Keratinocyte (primary cell): ENCODE measurements around the gene CHSY1. TPM values are rescaled to one million over a fixed set of nuclear protein-coding genes. Genes with fewer than 3 reads are reported as not detected.

Experiments
- DNase-seq: peaks from one replicate; pipeline ENCODE4 v3.0.0-alpha.2; 2011; ENCODE audit warnings: low read depth, missing footprints, low spot score
- FAIRE-seq: peaks from 2 replicates; lab custom pipeline; 2011; peaks lifted over from hg19 to GRCh38; lab: Jason Lieb, UNC
- H2AFZ ChIP-seq: 2 replicates; pipeline ENCODE4 v1.6.0; 2012; ENCODE audit warnings: low read length, control low read depth, inconsistent platforms; ENCODE audit not compliant: control insufficient read depth
- H3K27ac ChIP-seq: 2 replicates; pipeline ENCODE4 v1.5.1; 2011; ENCODE audit warnings: low read length; ENCODE audit not compliant: control insufficient read depth, insufficient read depth
- H3K27me3 ChIP-seq: 3 replicates; pipeline ENCODE4 v1.6.0; 2011; ENCODE audit warnings: low read length; ENCODE audit not compliant: control insufficient read depth, insufficient read depth; ENCODE audit errors: extremely low read depth
- H3K36me3 ChIP-seq, 2 experiments: 2 replicates in 1 of 2; 3 replicates in 1 of 2; pipeline ENCODE4 v1.5.1; 2011; ENCODE audit warnings: low read length in 2 of 2, mild to moderate bottlenecking in 1 of 2; ENCODE audit not compliant: control insufficient read depth in 2 of 2, insufficient read depth in 2 of 2; ENCODE audit errors: extremely low read depth in 1 of 2
- H3K4me1 ChIP-seq: 3 replicates; pipeline ENCODE4 v1.5.1; 2011; ENCODE audit warnings: low read length; ENCODE audit not compliant: control insufficient read depth, insufficient read depth; ENCODE audit errors: extremely low read depth
- H3K4me2 ChIP-seq: 3 replicates; pipeline ENCODE4 v1.6.0; 2011; ENCODE audit warnings: low read depth, low read length; ENCODE audit not compliant: control insufficient read depth, insufficient read depth; ENCODE audit errors: extremely low read depth
- H3K4me3 ChIP-seq, 3 experiments: fragments of 200-600 bp in 1 of 3; sonication (generic) in 1 of 3; 2 replicates in 2 of 3; 3 replicates in 1 of 3; pipeline ENCODE4 v1.5.1; 2011 to 2016; ENCODE audit warnings: low read length in 3 of 3, mild to moderate bottlenecking in 3 of 3, control low read depth in 2 of 3, inconsistent platforms in 1 of 3, low read depth in 1 of 3, mixed read lengths in 1 of 3, mixed run types in 1 of 3, moderate library complexity in 1 of 3; ENCODE audit not compliant: control insufficient read depth in 2 of 3, insufficient read depth in 2 of 3; ENCODE audit errors: extremely low read depth in 1 of 3
- H3K79me2 ChIP-seq: 2 replicates; pipeline ENCODE4 v1.6.0; 2012; ENCODE audit warnings: low read length; ENCODE audit not compliant: control insufficient read depth, insufficient read depth
- H3K9ac ChIP-seq: 3 replicates; pipeline ENCODE4 v1.6.0; 2011; ENCODE audit warnings: low read length; ENCODE audit not compliant: control insufficient read depth, insufficient read depth; ENCODE audit errors: extremely low read depth
- H3K9me1 ChIP-seq: 3 replicates; pipeline ENCODE4 v1.6.0; 2011; ENCODE audit warnings: low read length; ENCODE audit not compliant: control insufficient read depth, insufficient read depth; ENCODE audit errors: extremely low read depth
- H3K9me3 ChIP-seq: 2 replicates; pipeline ENCODE4 v1.5.1; 2012; ENCODE audit warnings: low read depth, low read length; ENCODE audit not compliant: control insufficient read depth
- H4K20me1 ChIP-seq: 3 replicates; pipeline ENCODE4 v1.6.0; 2011; ENCODE audit warnings: low read length; ENCODE audit not compliant: control insufficient read depth, insufficient read depth; ENCODE audit errors: extremely low read depth
- EZH2 ChIP-seq: IDR thresholded peaks from one replicate; pipeline ENCODE4 v1.6.1; 2012; ENCODE audit warnings: inconsistent platforms, mild to moderate bottlenecking, low read length, moderate library complexity
- dilution Hi-C: fragments of 300-500 bp; cut with MboI; formaldehyde crosslinking; loops from one replicate; pipeline ENCODE4 v1.7.0; 2020; ENCODE audit warnings: low sequenced_read_pairs; ENCODE audit not compliant: extremely low pct_ligation_motif_present
- polyA plus RNA-seq, 5 experiments: library from polyadenylated mRNA; depleted of rRNA in 3 of 5; stranded (reverse) in 3 of 5; stranded (forward) in 1 of 5; unstranded in 1 of 5; fragments of >200 nt; gene quantifications; 1 replicate in 1 of 5; 2 replicates in 3 of 5; 3 replicates in 1 of 5; pipeline versions ENCODE4 v1.2.1 to v1.2.3, GENCODE V29; 2011 to 2012; ENCODE audit warnings: missing spikeins in 2 of 5, low read depth in 1 of 5, low replicate concordance in 1 of 5
- TF ChIP-seq, protein P1 (sequence below), 3 experiments: IDR thresholded peaks in 1 of 3; conservative IDR thresholded peaks in 1 of 3; optimal IDR thresholded peaks in 1 of 3; 2 replicates in 2 of 3; 3 replicates in 1 of 3; pipeline versions ENCODE3 to v1.5.1; 2011; ENCODE audit warnings: low read length in 3 of 3, mild to moderate bottlenecking in 3 of 3, moderate library complexity in 2 of 3, control low read depth in 1 of 3, inconsistent platforms in 1 of 3; ENCODE audit not compliant: insufficient read depth in 2 of 3; ENCODE audit errors: extremely low read depth in 1 of 3

CHSY1 gene
- polyA plus RNA-seq, 1 donor (not counting 4 experiments of a cell fraction or from before 2014, with no cell fraction given): 27.0 TPM

GRCh38 chr15:101201411-101202174, 50.3 kb downstream of the CHSY1 start:
- no peak overlapping the region for H3K9ac ChIP-seq
- H4K20me1 ChIP-seq: peaks cover 7% of the 10 kb centered on the region
- dilution Hi-C loops: no loop called here

DNA sequence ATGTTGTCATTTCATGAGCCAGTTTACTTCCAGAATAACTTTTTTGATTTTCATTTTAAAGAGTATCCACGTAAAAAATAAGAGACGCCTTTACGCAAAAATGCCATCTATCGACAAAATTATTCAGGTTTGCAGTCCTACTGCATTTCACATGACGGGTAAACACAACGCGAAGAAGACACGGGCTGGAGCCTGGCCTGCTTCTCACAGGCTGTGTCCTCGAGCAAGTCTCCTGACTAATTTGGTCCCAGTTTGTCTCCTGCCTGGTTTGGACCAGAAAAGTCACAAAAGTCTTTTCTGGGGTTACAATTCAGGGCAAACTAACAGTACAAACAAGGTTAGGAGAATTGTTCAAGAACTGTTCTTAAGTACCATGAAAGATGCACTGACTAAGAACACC, 51.7 kb downstream of the CHSY1 start:
- Histone ChIP-seq H3K79me2 (peaks cover 79% of the 10 kb centered on the region), H3K4me2 (no peak overlapping the region), H3K9me3 (no peaks in the 10 kb centered on the region), H3K27me3 (no peaks in the 10 kb centered on the region), H3K27ac (peak overlapping the region; percentile 54), H3K9ac (peak overlapping the region; percentile 16), H3K36me3 (peaks cover 2 to 5% of the 10 kb centered on the region in 2 experiments), H2AFZ (no peak overlapping the region), H3K4me1 (peaks cover 42% of the 10 kb centered on the region), H3K4me3 (no peak overlapping the region), H3K9me1 (peaks cover 2% of the 10 kb centered on the region), H4K20me1 (peaks cover 7% of the 10 kb centered on the region)
- FAIRE-seq (no peak), DNase-seq (no peak)
- no peak for TF ChIP-seq EZH2
- TF ChIP-seq, protein P1, sequence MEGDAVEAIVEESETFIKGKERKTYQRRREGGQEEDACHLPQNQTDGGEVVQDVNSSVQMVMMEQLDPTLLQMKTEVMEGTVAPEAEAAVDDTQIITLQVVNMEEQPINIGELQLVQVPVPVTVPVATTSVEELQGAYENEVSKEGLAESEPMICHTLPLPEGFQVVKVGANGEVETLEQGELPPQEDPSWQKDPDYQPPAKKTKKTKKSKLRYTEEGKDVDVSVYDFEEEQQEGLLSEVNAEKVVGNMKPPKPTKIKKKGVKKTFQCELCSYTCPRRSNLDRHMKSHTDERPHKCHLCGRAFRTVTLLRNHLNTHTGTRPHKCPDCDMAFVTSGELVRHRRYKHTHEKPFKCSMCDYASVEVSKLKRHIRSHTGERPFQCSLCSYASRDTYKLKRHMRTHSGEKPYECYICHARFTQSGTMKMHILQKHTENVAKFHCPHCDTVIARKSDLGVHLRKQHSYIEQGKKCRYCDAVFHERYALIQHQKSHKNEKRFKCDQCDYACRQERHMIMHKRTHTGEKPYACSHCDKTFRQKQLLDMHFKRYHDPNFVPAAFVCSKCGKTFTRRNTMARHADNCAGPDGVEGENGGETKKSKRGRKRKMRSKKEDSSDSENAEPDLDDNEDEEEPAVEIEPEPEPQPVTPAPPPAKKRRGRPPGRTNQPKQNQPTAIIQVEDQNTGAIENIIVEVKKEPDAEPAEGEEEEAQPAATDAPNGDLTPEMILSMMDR (optimal IDR thresholded peaks at IDR 0.05 in 1 of 3, IDR thresholded peaks at IDR 0.05 in 1 of 3, conservative IDR thresholded peaks at IDR 0.05 in 1 of 3; ENCODE audit: extremely low read depth in 1 of 3, insufficient read depth in 2 of 3, low read length in 3 of 3): no peak
- dilution Hi-C loops: no loop called here

More at GRCh38 chr15:101201411-101202174, 50.3 kb downstream of the CHSY1 start:
- H3K27ac ChIP-seq: peak overlapping the region; percentile 36
- no peaks in the 10 kb centered on the region for H3K27me3 ChIP-seq
- peaks cover 51% of the 10 kb centered on the region for H3K4me1 ChIP-seq
- no peaks in the 10 kb centered on the region for H3K9me3 ChIP-seq
- DNase-seq (peak; percentile 80), FAIRE-seq (peak; percentile 93)
- peak overlapping the region; percentile 39 for H3K4me2 ChIP-seq
- no peak overlapping the region for H2AFZ ChIP-seq
- H3K4me3 ChIP-seq: no peak overlapping the region
- H3K36me3 ChIP-seq: peaks cover 2 to 5% of the 10 kb centered on the region in 2 experiments
- peaks cover 78% of the 10 kb centered on the region for H3K79me2 ChIP-seq
- H3K9me1 ChIP-seq: peaks cover 2% of the 10 kb centered on the region
- TF ChIP-seq EZH2: no peak
- TF ChIP-seq, protein P1 (optimal IDR thresholded peaks at IDR 0.05 in 1 of 3, IDR thresholded peaks at IDR 0.05 in 1 of 3, conservative IDR thresholded peaks at IDR 0.05 in 1 of 3; ENCODE audit: extremely low read depth in 1 of 3, insufficient read depth in 2 of 3, low read length in 3 of 3): no peak
